K562 (cell line): ENCODE results near the gene GLG1. TPM values are rescaled to one million over a fixed set of nuclear protein-coding genes. Genes with fewer than 3 reads are reported as not detected.

Experiments
- ATAC-seq: fragments of 200-7000 bp; cut with Tn5 transposase; 3 replicates; pipeline ENCODE4 v1.9.1; 2020; ENCODE audit warnings: moderate library complexity
- BruUV-seq: library from RNA; stranded (reverse); fragments of 400-500 nt; replicated peaks from 2 replicates; lab custom pipeline; 2021; lab: Mats Ljungman, UMichigan
- CTCF ChIA-PET: fragments of 300-600 bp; formaldehyde crosslinking; extraction: SDS; loops from one replicate; lab custom pipeline; 2021; ENCODE audit warnings: low intra/inter-chr PET ratio; lab: Yijun Ruan, JAX
- POLR2A ChIA-PET: fragments of 300-600, 350-650 bp; sonication (Branson Sonifier 250); formaldehyde crosslinking; extraction: SDS; loops from one replicate; lab custom pipeline; 2021; ENCODE audit warnings: antibody characterized with exemption, inconsistent platforms; lab: Yijun Ruan, JAX
- DNase-seq, 4 experiments: peaks; one replicate each; pipeline versions ENCODE4 v3.0.0 to v3.0.0-alpha.2; 2011 to 2018; ENCODE audit warnings: low spot score in 3 of 4, mixed read lengths in 3 of 4; ENCODE audit errors: extremely low read depth in 1 of 4
- FAIRE-seq: peaks from 2 replicates; lab custom pipeline; 2011; peaks lifted over from hg19 to GRCh38; lab: Jason Lieb, UNC
- H2AFZ ChIP-seq: 2 replicates; pipeline ENCODE4 v1.6.0; 2011; ENCODE audit warnings: low read depth, low read length, control low read depth, inconsistent platforms
- H3K27ac ChIP-seq: fragments of 200-600 bp; 3 replicates; pipeline ENCODE4 v1.8.0; 2011; ENCODE audit warnings: low read depth, mild to moderate bottlenecking, control low read depth, inconsistent platforms, low read length, moderate library complexity, mixed read lengths; ENCODE audit errors: extremely low read depth
- H3K27me3 ChIP-seq, 2 experiments: fragments of 300-600 bp in 1 of 2; 2 replicates in 1 of 2; 3 replicates in 1 of 2; pipeline versions ENCODE4 v1.6.0 to v1.8.0; 2011; ENCODE audit warnings: inconsistent platforms in 2 of 2, low read length in 2 of 2, mild to moderate bottlenecking in 1 of 2, mixed read lengths in 1 of 2, moderate library complexity in 1 of 2; ENCODE audit not compliant: control insufficient read depth in 2 of 2, insufficient read depth in 2 of 2
- H3K36me3 ChIP-seq: fragments of 300-600 bp; 3 replicates; pipeline ENCODE4 v1.8.0; 2011; ENCODE audit warnings: mild to moderate bottlenecking, low read length, inconsistent platforms; ENCODE audit not compliant: control insufficient read depth, insufficient read depth
- H3K4me1 ChIP-seq, 2 experiments: fragments of 200-600 bp in 1 of 2; replicated peaks in 1 of 2; 2 replicates in 1 of 2; 3 replicates in 1 of 2; pipeline versions ENCODE4 v1.5.1 to v1.8.0; 2011; ENCODE audit warnings: inconsistent platforms in 2 of 2, low read length in 2 of 2, mild to moderate bottlenecking in 1 of 2, mixed read lengths in 1 of 2, moderate library complexity in 1 of 2; ENCODE audit not compliant: control insufficient read depth in 2 of 2, insufficient read depth in 2 of 2
- H3K4me2 ChIP-seq: 2 replicates; pipeline ENCODE4 v1.6.1; 2011; ENCODE audit warnings: low read length, control low read depth, inconsistent platforms, mixed read lengths; ENCODE audit not compliant: insufficient read depth
- H3K4me3 ChIP-seq: fragments of 200-600 bp; sonication (generic), shearing (Covaris generic); 2 replicates; pipeline ENCODE4 v1.5.1; 2016; ENCODE audit warnings: control low read depth, inconsistent platforms
- H3K79me2 ChIP-seq: fragments of 200-600 bp; 3 replicates; pipeline ENCODE4 v1.8.0; 2011; ENCODE audit warnings: low read length, inconsistent platforms; ENCODE audit not compliant: control insufficient read depth, insufficient read depth
- H3K9ac ChIP-seq, 2 experiments: 2 replicates each; pipeline versions ENCODE4 v1.6.0 to v1.6.1; 2011; ENCODE audit warnings: low read depth in 2 of 2, low read length in 2 of 2, control low read depth in 1 of 2, inconsistent platforms in 1 of 2, mild to moderate bottlenecking in 1 of 2, mixed read lengths in 1 of 2; ENCODE audit not compliant: insufficient read depth in 1 of 2
- H3K9me1 ChIP-seq: one replicate; pipeline ENCODE4 v1.6.0; 2011; ENCODE audit warnings: inconsistent platforms, mild to moderate bottlenecking, low read length, moderate library complexity; ENCODE audit not compliant: control insufficient read depth, insufficient read depth
- H3K9me3 ChIP-seq: replicated peaks from 2 replicates; pipeline ENCODE4 v1.5.1; 2011; ENCODE audit warnings: low read depth, low read length, inconsistent platforms; ENCODE audit not compliant: control insufficient read depth, insufficient read depth
- H4K20me1 ChIP-seq: replicated peaks from 2 replicates; pipeline ENCODE4 v1.6.1; 2011; ENCODE audit warnings: low read length, inconsistent platforms, mixed read lengths; ENCODE audit not compliant: control insufficient read depth, insufficient read depth
- ATF7 ChIP-seq: fragments of 450-650 bp; IDR thresholded peaks from 2 replicates; pipeline ENCODE4 v1.7.1; 2014; ENCODE audit warnings: mild to moderate bottlenecking, moderate library complexity
- MYC ChIP-seq, 2 experiments: fragments of 250-450 bp in 1 of 2; sonication (Bioruptor Pico) in 1 of 2; IDR thresholded peaks; 2 replicates each; pipeline versions ENCODE4 v1.5.1 to v1.6.1; 2012 to 2021; ENCODE audit warnings: low read depth in 2 of 2, borderline replicate concordance in 1 of 2, improper control_type of control experiment in 1 of 2, low read length in 1 of 2, mild to moderate bottlenecking in 1 of 2, moderate library complexity in 1 of 2
- PCBP2 ChIP-seq: fragments of 200-400 bp; formaldehyde crosslinking; IDR thresholded peaks from 2 replicates; pipeline ENCODE4 v1.6.1; 2018; ENCODE audit warnings: low read length, low read depth, mild to moderate bottlenecking, moderate library complexity; ENCODE audit not compliant: poor library complexity, severe bottlenecking
- RBFOX2 ChIP-seq: fragments of 200-400 bp; formaldehyde crosslinking; IDR thresholded peaks from 2 replicates; pipeline ENCODE4 v1.6.1; 2017; ENCODE audit warnings: low read depth, mild to moderate bottlenecking, low read length, moderate library complexity
- RNF219 ChIP-seq: fragments of 250-450 bp; sonication (Bioruptor Pico); IDR thresholded peaks from 2 replicates; pipeline ENCODE4 v1.5.0; 2022; ENCODE audit warnings: mild to moderate bottlenecking
- TAF15 ChIP-seq: fragments of 200-400 bp; formaldehyde crosslinking; IDR thresholded peaks from 2 replicates; pipeline ENCODE4 v1.6.1; 2017; ENCODE audit warnings: mild to moderate bottlenecking, low read depth, low read length, moderate library complexity
- THRAP3 ChIP-seq: fragments of 450-650 bp; IDR thresholded peaks from 2 replicates; pipeline ENCODE4 v1.6.1; 2016; ENCODE audit warnings: mild to moderate bottlenecking, inconsistent platforms, borderline replicate concordance
- ZBTB33 ChIP-seq: sonication (generic); formaldehyde crosslinking; IDR thresholded peaks from 2 replicates; pipeline ENCODE4 v1.8.1; 2023; ENCODE audit warnings: mild to moderate bottlenecking, missing genetic modification reagents
- ZHX1 ChIP-seq: fragments of 150-350 bp; conservative IDR thresholded peaks from 2 replicates; pipeline ENCODE4 v1.6.1; 2014; ENCODE audit warnings: low read length
- ZNF644 ChIP-seq: fragments of 200-800 bp; sonication (Bioruptor generic); IDR thresholded peaks from 2 replicates; pipeline ENCODE4 v1.6.1; 2016; ENCODE audit warnings: low read depth, missing genetic modification characterization, missing compliant biosample characterization
- WGBS: fragments of 100-300 bp; shearing (Covaris generic); methylation state at CpG from one replicate; pipeline ENCODE4 v1.1.6; 2016; ENCODE audit warnings: low coverage, mixed read lengths; ENCODE audit not compliant: insufficient coverage; ENCODE audit errors: missing lambda C conversion rate; 5-methylcytosine and 5-hydroxymethylcytosine counted together
- in situ Hi-C: fragments of 300-500 bp; cut with MboI; formaldehyde crosslinking; loops from 4 replicates; pipeline ENCODE4 v1.15.0; 2018; ENCODE audit warnings: inconsistent platforms, mixed read lengths
- intact Hi-C: fragments of 100-400 bp; cut with micrococcal nuclease; formaldehyde crosslinking; loops from 2 replicates; pipeline ENCODE4 v1.14.2; 2022
- polyA plus RNA-seq, 8 experiments: library from polyadenylated mRNA; depleted of rRNA in 4 of 8; stranded (reverse) in 5 of 8; unstranded in 3 of 8; fragments of >200 nt; fragmentation: Nextera tagmentation in 2 of 8; fragmentation: Illumina TruSeq in 1 of 8; extraction: Ambion mirVana in 2 of 8; extraction: Trizol in 1 of 8; gene quantifications; 2 replicates each; pipeline versions ENCODE4 v1.2.1 to v1.2.3, GENCODE V29; 2011 to 2014; ENCODE audit warnings: inconsistent platforms in 1 of 8, missing spikeins in 1 of 8
- total RNA-seq, 7 experiments: library from RNA; depleted of rRNA in 6 of 7; stranded (reverse); fragments of >200 nt in 6 of 7; fragmentation: Illumina TruSeq in 2 of 7; extraction: Trizol in 2 of 7; gene quantifications; 2 replicates each; pipeline versions ENCODE4 v1.2.1 to v1.2.3, GENCODE V29; 2011 to 2021; ENCODE audit warnings: low replicate concordance in 1 of 7

GLG1 gene
- total and polyA plus RNA-seq, 9 of the 15 experiments (the other 6 are each of a cell fraction or from before 2014, with no cell fraction given) = 6.2 to 36.0 (median 23.6) TPM

- TF ChIP-seq MYC (IDR thresholded peaks at IDR 0.05; ENCODE audit: low read depth, low read length) (no peak), MYC (CRISPR knock-in tag; IDR thresholded peaks at IDR 0.05; ENCODE audit: borderline replicate concordance, low read depth) (no peak), ZHX1 (no peak), TAF15 (no peak), ZNF644 (no peak)
Measured at GRCh38 chr16:74568961-74569631, 37.8 kb downstream of the GLG1 start (continued).

GRCh38 chr16:74567901-74568300, 39.0 kb downstream of the GLG1 start:
- peaks cover 26% of the 10 kb centered on the region for H4K20me1 ChIP-seq
- ChIA-PET POLR2A (interaction anchor here (0.6 to 1.2 kb wide), 4 partner anchors 11 to 263 kb away, joined by 3 to 5 read pairs (median 4); partner anchors contain the start of gene RFWD3), CTCF (no interaction called here)
- DNase-seq = no peak
- H3K4me1 ChIP-seq = peaks cover 14 to 29% of the 10 kb centered on the region in 2 experiments
- no peak overlapping the region for H3K4me3 ChIP-seq
- no peaks in the 10 kb centered on the region for H3K36me3 ChIP-seq
- H3K9me3 ChIP-seq = no peaks in the 10 kb centered on the region
- no peak for FAIRE-seq
- ATAC-seq = no peak
- no peak overlapping the region for H3K4me2 ChIP-seq
- H3K9me1 ChIP-seq = no peaks in the 10 kb centered on the region
- no peaks in the 10 kb centered on the region for H3K27me3 ChIP-seq
- H3K27ac ChIP-seq = no peak overlapping the region
- H3K79me2 ChIP-seq = peaks cover 69% of the 10 kb centered on the region
- 78% methylated on average over 2 of the region's 2 CpGs for WGBS
- H3K9ac ChIP-seq = no peak overlapping the region
- BruUV-seq = no TSS peak
- intact Hi-C loops = no loop called here
- in situ Hi-C loops = no loop called here
- no peak overlapping the region for H2AFZ ChIP-seq
- TF ChIP-seq THRAP3 (no peak), PCBP2 (no peak), ZBTB33 (no peak), ATF7 (no peak), RNF219 (CRISPR knock-in tag) (no peak), RBFOX2 (no peak)
